Coronary artery (tissue), 2 donors: Measurements from ENCODE around the gene ZNF28.
"Not testable (repeated sequence)": the region's sequence is repeated elsewhere in the genome, so short reads cannot be mapped to it uniquely, and the experiment has no call there.

Source experiments
- DNase-seq: peaks from one replicate; pipeline ENCODE4 v3.0.0-alpha.2; 2017; ENCODE audit warnings: low spot score
- H3K27ac ChIP-seq, 2 donors: fragments of 200-600 bp; sonication (generic); one replicate each; pipeline ENCODE4 v1.5.1; 2016 to 2019
- H3K4me3 ChIP-seq: fragments of 200-600 bp; sonication (generic); 2 replicates; pipeline ENCODE4 v1.5.1; 2016; ENCODE audit warnings: mild to moderate bottlenecking, moderate library complexity
- CTCF ChIP-seq: fragments of 200-600 bp; sonication (generic); IDR thresholded peaks from one replicate; pipeline ENCODE4 v1.5.1; 2019; ENCODE audit warnings: antibody characterized with exemption

ZNF28 gene

GRCh38 chr19:52821204-52821960 is at the start of gene ZNF28:
Gene ZNF28 (minus strand): TSS chr19:52821633. CDS start chr19:52817958, 3,675 bp downstream.
- peak within 1 kb of the TSS; percentile 76 for H3K4me3 ChIP-seq
- peak; percentile 81 for DNase-seq
- H3K27ac ChIP-seq, result peak within 1 kb of the TSS; percentile 52 to 63

GRCh38 chr19:52868031-52868430 is 46.6 kb upstream of the ZNF28 start:
- not testable (repeated sequence) for DNase-seq, H3K4me3 ChIP-seq, H3K27ac ChIP-seq

- Histone ChIP-seq H3K27ac (peak within 1 kb of the TSS; percentile 9 to 80), H3K4me3 (peak within 1 kb of the TSS; percentile 76)
- DNase-seq, result peak; percentile 80
Measured at GRCh38 chr19:52857378-52858191, 36.2 kb upstream of the ZNF28 start, which contains the start of gene ZNF468. Gene ZNF468 (minus strand): TSS chr19:52857619. CDS start chr19:52854272, 3,347 bp downstream.

GRCh38 chr19:52856540-52857377 is 35.3 kb upstream of the ZNF28 start:
- Histone ChIP-seq H3K4me3 (peak overlapping the region; percentile 76), H3K27ac (peak overlapping the region; percentile 9 to 80)
- not testable (repeated sequence) for DNase-seq

- not testable (repeated sequence) for DNase-seq, H3K4me3 ChIP-seq, H3K27ac ChIP-seq
Measured at GRCh38 chr19:52847352-52847751, 25.9 kb upstream of the ZNF28 start.

GRCh38 chr19:52840825-52841465 is 19.5 kb upstream of the ZNF28 start:
- H3K4me3 ChIP-seq, result peak overlapping the region; percentile 28
- not testable (repeated sequence) for H3K27ac ChIP-seq, DNase-seq

- H3K4me3 ChIP-seq, DNase-seq, H3K27ac ChIP-seq: not testable (repeated sequence)
Measured at GRCh38 chr19:52834289-52834688, 12.9 kb upstream of the ZNF28 start.

GRCh38 chr19:52833541-52833940 is 12.1 kb upstream of the ZNF28 start:
- H3K27ac ChIP-seq, DNase-seq, H3K4me3 ChIP-seq: not testable (repeated sequence)

- not testable (repeated sequence) for DNase-seq, H3K4me3 ChIP-seq, H3K27ac ChIP-seq
Measured at GRCh38 chr19:52829866-52830265, 8.4 kb upstream of the ZNF28 start.

- no peak for TF ChIP-seq CTCF
- no peak overlapping the region for H3K4me3 ChIP-seq
- H3K27ac ChIP-seq, result no peak overlapping the region
- no peak for DNase-seq
Measured at GRCh38 chr19:52825765-52826164, 4.3 kb upstream of the ZNF28 start.

GRCh38 chr19:52823676-52824075 is 2.2 kb upstream of the ZNF28 start:
- no peak for DNase-seq
- TF ChIP-seq CTCF, result no peak
- Histone ChIP-seq H3K4me3 (no peak overlapping the region), H3K27ac (no peak overlapping the region)

- DNase-seq, result peak; percentile 75
- H3K4me3 ChIP-seq, result peak overlapping the region; percentile 76
- H3K27ac ChIP-seq, result peak overlapping the region; percentile 52 to 63
Measured at GRCh38 chr19:52820472-52821203, 795 bp downstream of the ZNF28 start.
